ENCODE results near the gene KRTAP5-10.

DNA sequence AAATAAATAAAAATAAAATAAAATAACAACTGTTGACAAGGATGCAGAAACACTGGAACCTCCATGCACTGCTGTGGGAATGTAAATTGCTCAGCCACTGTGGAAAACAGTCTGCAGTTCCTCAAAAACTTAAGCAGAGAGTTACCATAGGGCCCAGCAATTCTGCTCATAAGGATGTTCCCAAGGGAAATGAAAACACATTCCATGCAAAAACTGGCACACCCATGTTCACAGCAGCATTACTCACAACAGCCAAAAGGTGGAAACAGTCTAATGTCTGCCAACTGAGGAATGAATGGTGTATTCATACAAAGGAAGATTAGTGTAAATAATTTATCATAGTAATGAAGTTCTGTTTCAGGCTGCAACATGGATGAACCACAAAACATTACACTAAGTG lies 3.2 kb upstream of the KRTAP5-10 start:
- TF ChIP-seq, protein P1, sequence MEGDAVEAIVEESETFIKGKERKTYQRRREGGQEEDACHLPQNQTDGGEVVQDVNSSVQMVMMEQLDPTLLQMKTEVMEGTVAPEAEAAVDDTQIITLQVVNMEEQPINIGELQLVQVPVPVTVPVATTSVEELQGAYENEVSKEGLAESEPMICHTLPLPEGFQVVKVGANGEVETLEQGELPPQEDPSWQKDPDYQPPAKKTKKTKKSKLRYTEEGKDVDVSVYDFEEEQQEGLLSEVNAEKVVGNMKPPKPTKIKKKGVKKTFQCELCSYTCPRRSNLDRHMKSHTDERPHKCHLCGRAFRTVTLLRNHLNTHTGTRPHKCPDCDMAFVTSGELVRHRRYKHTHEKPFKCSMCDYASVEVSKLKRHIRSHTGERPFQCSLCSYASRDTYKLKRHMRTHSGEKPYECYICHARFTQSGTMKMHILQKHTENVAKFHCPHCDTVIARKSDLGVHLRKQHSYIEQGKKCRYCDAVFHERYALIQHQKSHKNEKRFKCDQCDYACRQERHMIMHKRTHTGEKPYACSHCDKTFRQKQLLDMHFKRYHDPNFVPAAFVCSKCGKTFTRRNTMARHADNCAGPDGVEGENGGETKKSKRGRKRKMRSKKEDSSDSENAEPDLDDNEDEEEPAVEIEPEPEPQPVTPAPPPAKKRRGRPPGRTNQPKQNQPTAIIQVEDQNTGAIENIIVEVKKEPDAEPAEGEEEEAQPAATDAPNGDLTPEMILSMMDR (IDR thresholded peaks at IDR 0.05 in 4 of 5, conservative IDR thresholded peaks at IDR 0.05 in 1 of 5): no peak
- TF ChIP-seq POLR2A (IDR thresholded peaks at IDR 0.05): no peak
